LNCaP clone FGC (cell line): Measurements from ENCODE around the gene BICDL2.
A peak's percentile ranks its signal among the peaks of the same experiment; 100 is the strongest.
"Not testable (repeated sequence)": the region's sequence is repeated elsewhere in the genome, so short reads cannot be mapped to it uniquely, and the experiment has no call there.

Experiments used
- DNase-seq: peaks from one replicate; pipeline ENCODE4 v3.0.0-alpha.2; 2011; ENCODE audit warnings: low read depth
- H3K4me3 ChIP-seq: 2 replicates; pipeline ENCODE4 v1.5.1; 2011; ENCODE audit warnings: mild to moderate bottlenecking, low read depth, low read length, control low read depth
- CTCF ChIP-seq: IDR thresholded peaks from 2 replicates; pipeline ENCODE4 v1.5.1; 2012; ENCODE audit warnings: mild to moderate bottlenecking; ENCODE audit not compliant: control insufficient read depth, insufficient read depth; ENCODE audit errors: extremely low read depth

The BICDL2 gene

DNA sequence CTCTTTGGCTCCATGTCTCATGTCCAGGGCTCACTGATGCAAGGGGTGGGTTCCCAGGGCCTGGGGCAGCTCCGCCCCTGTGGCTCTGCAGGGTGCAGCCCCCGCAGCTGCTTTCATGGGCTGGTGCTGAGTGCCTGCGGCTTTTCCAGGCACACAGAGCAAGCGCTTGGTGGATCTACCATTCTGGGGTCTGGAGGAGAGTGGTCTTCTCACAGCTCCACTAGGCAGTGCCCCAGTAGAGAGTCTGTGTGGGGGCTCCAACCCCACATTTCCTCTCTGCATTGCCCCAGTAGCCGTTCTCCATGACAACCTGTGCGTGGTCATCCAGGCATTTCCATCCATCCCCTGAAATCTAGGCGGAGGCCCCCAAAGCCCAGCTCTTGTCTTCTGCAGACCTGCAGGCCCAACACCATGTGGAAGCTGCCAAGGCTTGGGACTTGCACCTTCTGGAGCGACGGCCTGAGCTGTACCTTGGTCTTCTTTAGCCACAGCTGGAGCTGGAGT is 33.9 kb upstream of the BICDL2 start:
- H3K4me3 ChIP-seq = no peak overlapping the region
- no peak for TF ChIP-seq CTCF
- no peak for DNase-seq

- not testable (repeated sequence) for DNase-seq, H3K4me3 ChIP-seq
Observed at GRCh38 chr16:3069146-3069545, 32.4 kb upstream of the BICDL2 start.

- no peak for DNase-seq
- H3K4me3 ChIP-seq = no peak overlapping the region
- TF ChIP-seq CTCF = no peak
Observed at GRCh38 chr16:3068487-3068886, 31.7 kb upstream of the BICDL2 start.

- no peak for DNase-seq
- no peak overlapping the region for H3K4me3 ChIP-seq
- no peak for TF ChIP-seq CTCF
Observed at GRCh38 chr16:3066440-3066748, 29.6 kb upstream of the BICDL2 start.

- no peak for DNase-seq
- H3K4me3 ChIP-seq = 0 out of 2 replicates have a peak overlapping the region, but pooled peaks have one; percentile 9
- TF ChIP-seq CTCF = no peak
Observed at GRCh38 chr16:3065742-3066439, 29.1 kb upstream of the BICDL2 start.

DNA sequence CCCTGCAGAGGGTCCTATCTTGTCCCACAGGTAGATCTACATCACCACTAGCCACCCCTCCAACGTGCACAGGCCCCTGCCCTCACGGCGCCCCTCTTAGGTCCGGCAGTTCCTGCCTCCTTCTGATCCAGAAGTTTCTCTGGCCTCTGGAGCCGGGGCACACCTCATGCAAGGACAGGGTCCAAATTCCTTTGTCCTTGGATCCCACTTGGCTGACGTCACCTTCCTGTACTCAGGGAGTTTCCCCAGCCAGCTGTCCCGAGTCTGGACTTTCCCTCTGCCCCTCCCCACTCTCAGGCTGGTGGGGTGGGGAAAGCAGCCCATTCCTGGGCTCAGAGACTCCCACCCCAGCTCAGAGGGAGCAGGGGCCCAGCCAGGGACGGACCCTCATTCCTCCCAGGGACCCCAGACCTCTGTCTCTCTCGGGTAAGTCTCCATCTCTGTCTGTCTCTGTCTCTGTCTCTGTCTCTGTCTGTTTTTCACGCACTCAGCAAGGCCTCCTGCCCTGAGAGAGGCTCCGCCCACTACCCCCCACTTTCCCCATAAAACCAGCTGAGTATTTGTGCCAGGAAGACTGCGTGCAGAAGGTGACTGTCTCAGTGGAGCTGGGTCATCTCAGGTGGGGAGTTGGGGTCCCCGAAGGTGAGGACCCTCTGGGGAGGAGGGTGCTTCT is 28.5 kb upstream of the BICDL2 start, which contains the start of gene IL32:
Gene IL32, plus strand, starts transcription at position 572 of the 673 bp plus-strand sequence. CDS start 172 bp downstream, outside the sequence.
- TF ChIP-seq CTCF = no peak
- H3K4me3 ChIP-seq = 0 out of 2 replicates have a peak within 1 kb of the TSS, but pooled peaks have one; percentile 9
- no peak for DNase-seq

- no peak for TF ChIP-seq CTCF
- no peak overlapping the region for H3K4me3 ChIP-seq
- DNase-seq = no peak
Observed at GRCh38 chr16:3063625-3064386, 27.1 kb upstream of the BICDL2 start.
